Measurements from ENCODE around the gene TMX4. TPM values are rescaled to one million over a fixed set of nuclear protein-coding genes. Genes with fewer than 3 reads are reported as not detected.

Gene TMX4
- total and polyA plus RNA-seq, 2 of the 4 experiments (the other 2 are of a cell fraction) = 5.4 to 13.6 TPM

DNA sequence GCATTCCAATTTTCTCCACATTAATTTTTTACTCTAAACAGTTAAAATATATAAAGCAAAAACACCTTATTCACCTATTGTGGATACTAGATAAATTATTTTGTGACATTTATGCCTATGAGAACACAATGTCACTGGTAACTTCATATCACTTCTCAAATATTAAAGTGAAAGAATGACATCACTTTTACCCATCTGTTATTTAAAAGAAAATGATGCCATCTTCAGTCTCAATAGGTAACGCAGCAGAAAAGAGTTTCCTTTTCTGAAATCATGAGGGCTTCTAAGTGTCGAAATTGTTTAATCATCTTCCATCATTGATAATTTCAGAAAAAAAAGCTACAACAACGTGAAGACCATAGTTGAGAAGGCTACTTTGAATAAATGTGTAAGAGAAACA lies 82.2 kb downstream of the TMX4 start:
- H2AFZ ChIP-seq (replicated peaks; ENCODE audit: low read length, poor library complexity) = no peak overlapping the region
- intact Hi-C loops (cut with micrococcal nuclease) = loop anchor here (5.0 to 10.0 kb wide), 3 partner anchors 105 to 597 kb away; no protein-coding TSS in a partner anchor

More for the DNA sequence above, 82.2 kb downstream of the TMX4 start:
- Histone ChIP-seq H3K36me3 (ENCODE audit: control insufficient read depth, insufficient read depth, low read length) (no peaks in the 10 kb centered on the region), H3K4me1 (ENCODE audit: control insufficient read depth, insufficient read depth, low read length) (no peaks in the 10 kb centered on the region), H3K79me1 (ENCODE audit: low read depth in 1 of 2, low read length in 2 of 2) (no peaks in the 10 kb centered on the region), H4K91ac (ENCODE audit: insufficient read depth, low read depth, low read length) (no peak overlapping the region), H3K4me2 (ENCODE audit: low read depth, low read length) (no peak overlapping the region), H2BK15ac (ENCODE audit: low read depth, low read length) (no peak overlapping the region), H4K5ac (ENCODE audit: low read depth, low read length) (no peak overlapping the region), H3K9ac (ENCODE audit: low read depth, low read length) (no peak overlapping the region), H4K20me1 (ENCODE audit: insufficient read depth, low read length) (no peaks in the 10 kb centered on the region), H3K18ac (ENCODE audit: low read depth, low read length) (no peak overlapping the region), H2AK9ac (replicated peaks; ENCODE audit: low read depth, low read length, poor library complexity) (no peak overlapping the region), H3K27me3 (ENCODE audit: control insufficient read depth, insufficient read depth, low read length) (peaks cover 4% of the 10 kb centered on the region), H3K9me3 (ENCODE audit: control insufficient read depth, insufficient read depth, low read length) (no peaks in the 10 kb centered on the region), H3K56ac (ENCODE audit: extremely low read depth, insufficient read depth, low read length) (no peak overlapping the region), H2BK5ac (ENCODE audit: low read depth, low read length, poor library complexity, severe bottlenecking) (no peak overlapping the region), H3K27ac (ENCODE audit: insufficient read depth, low read length) (no peak overlapping the region), H3K14ac (replicated peaks; ENCODE audit: low read depth, low read length) (no peak overlapping the region), H3K23ac (ENCODE audit: low read depth, low read length) (no peak overlapping the region), H4K8ac (ENCODE audit: low read depth in 2 of 2, low read length in 2 of 2) (no peak overlapping the region), H2BK20ac (ENCODE audit: low read depth, low read length) (no peak overlapping the region), H2AK5ac (ENCODE audit: low read depth, low read length) (no peak overlapping the region), H2BK120ac (ENCODE audit: low read depth, low read length) (no peak overlapping the region), H3K9me1 (ENCODE audit: insufficient read depth, low read length) (no peaks in the 10 kb centered on the region), H3K4me3 (ENCODE audit: insufficient read depth, low read depth, low read length) (no peak overlapping the region), H3K4ac (ENCODE audit: low read depth, low read length) (no peak overlapping the region)
- ChIA-PET POLR2A (ENCODE audit: unreplicated experiment) (no interaction called here), CTCF (interaction anchor here (0.6 to 6.3 kb wide), 5 partner anchors 61 to 1138 kb away, joined by 4 to 73 read pairs (median 8); no protein-coding TSS in a partner anchor)
- dilution Hi-C loops (cut with HindIII; ENCODE audit: low sequenced_read_pairs, unreplicated experiment) = no loop called here
- TF ChIP-seq, protein P1, sequence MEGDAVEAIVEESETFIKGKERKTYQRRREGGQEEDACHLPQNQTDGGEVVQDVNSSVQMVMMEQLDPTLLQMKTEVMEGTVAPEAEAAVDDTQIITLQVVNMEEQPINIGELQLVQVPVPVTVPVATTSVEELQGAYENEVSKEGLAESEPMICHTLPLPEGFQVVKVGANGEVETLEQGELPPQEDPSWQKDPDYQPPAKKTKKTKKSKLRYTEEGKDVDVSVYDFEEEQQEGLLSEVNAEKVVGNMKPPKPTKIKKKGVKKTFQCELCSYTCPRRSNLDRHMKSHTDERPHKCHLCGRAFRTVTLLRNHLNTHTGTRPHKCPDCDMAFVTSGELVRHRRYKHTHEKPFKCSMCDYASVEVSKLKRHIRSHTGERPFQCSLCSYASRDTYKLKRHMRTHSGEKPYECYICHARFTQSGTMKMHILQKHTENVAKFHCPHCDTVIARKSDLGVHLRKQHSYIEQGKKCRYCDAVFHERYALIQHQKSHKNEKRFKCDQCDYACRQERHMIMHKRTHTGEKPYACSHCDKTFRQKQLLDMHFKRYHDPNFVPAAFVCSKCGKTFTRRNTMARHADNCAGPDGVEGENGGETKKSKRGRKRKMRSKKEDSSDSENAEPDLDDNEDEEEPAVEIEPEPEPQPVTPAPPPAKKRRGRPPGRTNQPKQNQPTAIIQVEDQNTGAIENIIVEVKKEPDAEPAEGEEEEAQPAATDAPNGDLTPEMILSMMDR (conservative IDR thresholded peaks at IDR 0.05; ENCODE audit: low read depth, low read length) = no peak
- no peak for TF ChIP-seq RAD21 (IDR thresholded peaks at IDR 0.05; ENCODE audit: low read length)
- TF ChIP-seq, protein P2, sequence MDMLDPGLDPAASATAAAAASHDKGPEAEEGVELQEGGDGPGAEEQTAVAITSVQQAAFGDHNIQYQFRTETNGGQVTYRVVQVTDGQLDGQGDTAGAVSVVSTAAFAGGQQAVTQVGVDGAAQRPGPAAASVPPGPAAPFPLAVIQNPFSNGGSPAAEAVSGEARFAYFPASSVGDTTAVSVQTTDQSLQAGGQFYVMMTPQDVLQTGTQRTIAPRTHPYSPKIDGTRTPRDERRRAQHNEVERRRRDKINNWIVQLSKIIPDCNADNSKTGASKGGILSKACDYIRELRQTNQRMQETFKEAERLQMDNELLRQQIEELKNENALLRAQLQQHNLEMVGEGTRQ (IDR thresholded peaks at IDR 0.05; ENCODE audit: low read depth, low read length) = no peak
- TF ChIP-seq SMC3 (IDR thresholded peaks at IDR 0.05; ENCODE audit: low read depth, low read length) = no peak
- no peak for TF ChIP-seq CEBPB (IDR thresholded peaks at IDR 0.05; ENCODE audit: low read depth, low read length)
- no peak for TF ChIP-seq NFE2L2 (IDR thresholded peaks at IDR 0.05; ENCODE audit: low read depth, low read length)
- TF ChIP-seq POLR2A (IDR thresholded peaks at IDR 0.05; ENCODE audit: low read depth, low read length) = no peak
- no peak for TF ChIP-seq MAZ (IDR thresholded peaks at IDR 0.05; ENCODE audit: borderline replicate concordance, low read depth, low read length)
- BruUV-seq (replicated peaks) = no TSS peak
- DNase-seq (no peak), ATAC-seq (ENCODE audit: low read depth) (no peak)
- in situ Hi-C loops (cut with MboI; ENCODE audit: low sequenced_read_pairs) = no loop called here
- WGBS, 2 experiments (ENCODE audit: extremely low coverage in 2 of 2, insufficient read length in 1 of 2) = no CpG with 5 or more reads among the region's 3 CpGs

All from IMR-90 (cell line).